ENCODE results near the gene PCDHGA12. TPM values are rescaled to one million over a fixed set of nuclear protein-coding genes. Genes with fewer than 3 reads are reported as not detected.
"Not testable (repeated sequence)": the region's sequence is repeated elsewhere in the genome, so short reads cannot be mapped to it uniquely, and the experiment has no call there.

PCDHGA12 gene
- total RNA-seq, 2 experiments from 2014 or later: not detected

GRCh38 chr5:141413540-141414069 is 16.7 kb upstream of the PCDHGA12 start:
- POLR2A ChIA-PET: no interaction called here
- Mint-ChIP-seq H3K27me3 (peaks cover 64% of the 10 kb centered on the region), H3K4me3 (peak overlapping the region; percentile 71), H3K9me3 (peaks cover 28% of the 10 kb centered on the region), H3K36me3 (ENCODE audit: low read depth) (peaks cover 23% of the 10 kb centered on the region), H3K4me1 (peaks cover 18% of the 10 kb centered on the region), H3K27ac (peak overlapping the region; percentile 38)
- CTCF ChIA-PET: interaction anchor here (0.9 to 2.7 kb wide), 13 partner anchors 8 to 150 kb away, joined by 3 to 19 read pairs (median 10); partner anchors contain the start of genes PCDHGA11, PCDHGA12, PCDHGA9 and PCDHGB3
- DNase-seq: no peak

- CTCF ChIA-PET: interaction anchor here (2.2 to 2.7 kb wide), 5 partner anchors 16 to 149 kb away, joined by 8 to 19 read pairs (median 11); partner anchors contain the start of genes PCDHGA12, PCDHGB3 and PCDHGB5
- POLR2A ChIA-PET, DNase-seq, H3K27ac Mint-ChIP-seq, H3K4me3 Mint-ChIP-seq: not testable (repeated sequence)
- Mint-ChIP-seq H3K36me3 (ENCODE audit: low read depth) (peaks cover 19% of the 10 kb centered on the region), H3K27me3 (peaks cover 60% of the 10 kb centered on the region), H3K4me1 (peaks cover 21% of the 10 kb centered on the region), H3K9me3 (peaks cover 24% of the 10 kb centered on the region)
Observed at GRCh38 chr5:141414548-141415274, 15.6 kb upstream of the PCDHGA12 start.

- CTCF ChIA-PET: interaction anchor here (2.7 kb wide), 1 partner anchor 149 kb away, joined by 14 read pairs; no protein-coding TSS in a partner anchor
- DNase-seq: not testable (repeated sequence)
- peaks cover 18% of the 10 kb centered on the region for H3K36me3 Mint-ChIP-seq (ENCODE audit: low read depth)
Observed at GRCh38 chr5:141415275-141415618, 15.1 kb upstream of the PCDHGA12 start.

GRCh38 chr5:141417494-141418172 is 12.7 kb upstream of the PCDHGA12 start, which contains the start of gene PCDHGB7:
Gene PCDHGB7, plus strand, starts transcription at chr5:141417677. Its CDS starts 183 bp downstream, at chr5:141417860.
- Mint-ChIP-seq H3K27ac (peak within 1 kb of the TSS; percentile 50), H3K4me1 (peaks cover 21% of the 10 kb centered on the region), H3K4me3 (peak within 1 kb of the TSS; percentile 41), H3K9me3 (peaks cover 31% of the 10 kb centered on the region), H3K36me3 (ENCODE audit: low read depth) (peaks cover 16% of the 10 kb centered on the region), H3K27me3 (peaks cover 72% of the 10 kb centered on the region)
- POLR2A ChIA-PET, DNase-seq: not testable (repeated sequence)
- CTCF ChIA-PET: interaction anchor here (0.6 to 3.8 kb wide), 10 partner anchors 13 to 208 kb away, joined by 3 to 18 read pairs (median 5); partner anchors contain the start of genes PCDHGA12, PCDHGA4, PCDHGB3 and PCDHGB5

More at GRCh38 chr5:141415275-141415618, 15.1 kb upstream of the PCDHGA12 start:
- peaks cover 26% of the 10 kb centered on the region for H3K9me3 Mint-ChIP-seq
- POLR2A ChIA-PET, H3K27ac Mint-ChIP-seq, H3K4me3 Mint-ChIP-seq: not testable (repeated sequence)
- peaks cover 21% of the 10 kb centered on the region for H3K4me1 Mint-ChIP-seq
- H3K27me3 Mint-ChIP-seq: peaks cover 61% of the 10 kb centered on the region

GRCh38 chr5:141419074-141419880 is 11.0 kb upstream of the PCDHGA12 start:
- no peak for DNase-seq
- Mint-ChIP-seq H3K4me3 (peak overlapping the region; percentile 5), H3K9me3 (peaks cover 30% of the 10 kb centered on the region), H3K27ac (peak overlapping the region; percentile 32), H3K27me3 (peaks cover 69% of the 10 kb centered on the region), H3K4me1 (peaks cover 10% of the 10 kb centered on the region), H3K36me3 (ENCODE audit: low read depth) (peaks cover 15% of the 10 kb centered on the region)
- POLR2A ChIA-PET: no interaction called here
- CTCF ChIA-PET: interaction anchor here (0.8 to 3.8 kb wide), 8 partner anchors 11 to 145 kb away, joined by 3 to 22 read pairs (median 5); partner anchors contain the start of genes PCDHGA12, PCDHGB5 and PCDHGB6

GRCh38 chr5:141420855-141421488 is 9.3 kb upstream of the PCDHGA12 start, which contains the start of gene PCDHGA11:
Gene PCDHGA11, plus strand, starts transcription at chr5:141421051. Its CDS starts 177 bp downstream, at chr5:141421228.
- peaks cover 24% of the 10 kb centered on the region for H3K9me3 Mint-ChIP-seq
- H3K27ac Mint-ChIP-seq: peak within 1 kb of the TSS; percentile 73
- peak; percentile 38 for DNase-seq
- peaks cover 8% of the 10 kb centered on the region for H3K4me1 Mint-ChIP-seq
- H3K4me3 Mint-ChIP-seq: peak within 1 kb of the TSS; percentile 66
- POLR2A ChIA-PET: no interaction called here
- peaks cover 67% of the 10 kb centered on the region for H3K27me3 Mint-ChIP-seq
- H3K36me3 Mint-ChIP-seq (ENCODE audit: low read depth): peaks cover 10% of the 10 kb centered on the region
- CTCF ChIA-PET: interaction anchor here (0.6 to 2.8 kb wide), 23 partner anchors 8 to 239 kb away, joined by 3 to 22 read pairs (median 4); partner anchors contain the start of genes DIAPH1, PCDHB16, PCDHGA10 and PCDHGA12

- POLR2A ChIA-PET: no interaction called here
- Mint-ChIP-seq H3K27ac (no peak overlapping the region), H3K4me1 (peaks cover 8% of the 10 kb centered on the region), H3K27me3 (peaks cover 63% of the 10 kb centered on the region), H3K9me3 (peaks cover 24% of the 10 kb centered on the region), H3K4me3 (peak overlapping the region; percentile 66), H3K36me3 (ENCODE audit: low read depth) (peaks cover 10% of the 10 kb centered on the region)
- CTCF ChIA-PET: interaction anchor here (0.6 to 2.8 kb wide), 21 partner anchors 9 to 198 kb away, joined by 3 to 22 read pairs (median 4); partner anchors contain the start of genes DIAPH1, PCDHGA10, PCDHGA12 and PCDHGA2
- no peak for DNase-seq
Observed at GRCh38 chr5:141421489-141421855, 8.8 kb upstream of the PCDHGA12 start.

GRCh38 chr5:141422742-141423291 is 7.5 kb upstream of the PCDHGA12 start:
- Mint-ChIP-seq H3K9me3 (peaks cover 27% of the 10 kb centered on the region), H3K36me3 (ENCODE audit: low read depth) (peaks cover 10% of the 10 kb centered on the region), H3K4me3 (no peak overlapping the region), H3K27me3 (peaks cover 56% of the 10 kb centered on the region), H3K27ac (no peak overlapping the region), H3K4me1 (peaks cover 8% of the 10 kb centered on the region)
- DNase-seq: no peak
- ChIA-PET CTCF (interaction anchor here (1.0 kb wide), 1 partner anchor 115 kb away, joined by 3 read pairs; no protein-coding TSS in a partner anchor), POLR2A (no interaction called here)

- H3K4me1 Mint-ChIP-seq: peaks cover 11% of the 10 kb centered on the region
- no peak overlapping the region for H3K27ac Mint-ChIP-seq
- ChIA-PET POLR2A (no interaction called here), CTCF (interaction anchor here (1.8 kb wide), 1 partner anchor 130 kb away, joined by 4 read pairs; no protein-coding TSS in a partner anchor)
- no peak for DNase-seq
- peaks cover 29% of the 10 kb centered on the region for H3K9me3 Mint-ChIP-seq
- peaks cover 13% of the 10 kb centered on the region for H3K36me3 Mint-ChIP-seq (ENCODE audit: low read depth)
- H3K4me3 Mint-ChIP-seq: no peak overlapping the region
- H3K27me3 Mint-ChIP-seq: peaks cover 48% of the 10 kb centered on the region
Observed at GRCh38 chr5:141427783-141428426, 2.4 kb upstream of the PCDHGA12 start.

- H3K27me3 Mint-ChIP-seq: peaks cover 37% of the 10 kb centered on the region
Observed at GRCh38 chr5:141431286-141431685, 979 bp downstream of the PCDHGA12 start.

GRCh38 chr5:141432308-141432707 is 2.0 kb downstream of the PCDHGA12 start:
- Mint-ChIP-seq H3K27me3 (peaks cover 37% of the 10 kb centered on the region), H3K9me3 (peaks cover 26% of the 10 kb centered on the region), H3K4me1 (peaks cover 11% of the 10 kb centered on the region), H3K36me3 (ENCODE audit: low read depth) (peaks cover 16% of the 10 kb centered on the region), H3K4me3 (peak overlapping the region; percentile 59)
- POLR2A ChIA-PET, CTCF ChIA-PET, DNase-seq, H3K27ac Mint-ChIP-seq: not testable (repeated sequence)

More at GRCh38 chr5:141431286-141431685, 979 bp downstream of the PCDHGA12 start:
- CTCF ChIA-PET: interaction anchor here (0.7 to 3.3 kb wide), 9 partner anchors 10 to 133 kb away, joined by 3 to 22 read pairs (median 6); partner anchors contain the start of genes PCDHGA10, PCDHGA11, PCDHGB6 and PCDHGB7
- no peak for DNase-seq
- Mint-ChIP-seq H3K27ac (peak overlapping the region; percentile 80), H3K4me1 (peaks cover 11% of the 10 kb centered on the region), H3K9me3 (peaks cover 31% of the 10 kb centered on the region), H3K4me3 (peak overlapping the region; percentile 59), H3K36me3 (ENCODE audit: low read depth) (peaks cover 16% of the 10 kb centered on the region)
- POLR2A ChIA-PET: no interaction called here
